B cell (primary cell): ENCODE measurements around the gene SRGAP1. TPM values are rescaled to one million over a fixed set of nuclear protein-coding genes. Genes with fewer than 3 reads are reported as not detected.

Source experiments
- ATAC-seq: fragments of 200-7000 bp; cut with Tn5 transposase; one replicate; pipeline ENCODE4 v1.10.0; 2021; ENCODE audit warnings: low read depth, mild to moderate bottlenecking, moderate number of reproducible peaks, moderate library complexity
- CTCF ChIA-PET: fragments of 350-600 bp; sonication (Branson Sonifier 250); formaldehyde crosslinking; loops from one replicate; lab custom pipeline; 2021; ENCODE audit warnings: antibody characterized with exemption, inconsistent platforms; lab: Charles Lee
- POLR2A ChIA-PET: fragments of 350-600 bp; sonication (Branson Sonifier 250); formaldehyde crosslinking; loops from one replicate; lab custom pipeline; 2021; ENCODE audit warnings: antibody characterized with exemption; lab: Charles Lee
- DNase-seq: peaks from one replicate; pipeline ENCODE4 v3.0.0; 2013
- H2AFZ ChIP-seq: 2 replicates; pipeline ENCODE4 v1.6.1; 2012; ENCODE audit warnings: mild to moderate bottlenecking, low read depth, low read length; ENCODE audit not compliant: insufficient read depth, poor library complexity, severe bottlenecking
- H3K27ac ChIP-seq, 2 donors: 1 replicate in 1 of 2; 2 replicates in 1 of 2; pipeline ENCODE4 v1.5.1; 2012 to 2013; ENCODE audit warnings: low read length in 2 of 2, mild to moderate bottlenecking in 2 of 2, moderate library complexity in 1 of 2
- H3K27me3 ChIP-seq, 4 experiments: fragments of 200-600 bp in 1 of 4; sonication (generic) in 1 of 4; replicated peaks in 1 of 4; 1 replicate in 2 of 4; 2 replicates in 2 of 4; pipeline versions ENCODE4 v1.6.1 to v1.7.0; 2013 to 2016; ENCODE audit warnings: low read length in 3 of 4, mild to moderate bottlenecking in 2 of 4, mixed read lengths in 1 of 4, moderate library complexity in 1 of 4; ENCODE audit not compliant: insufficient read depth in 4 of 4, control insufficient read depth in 3 of 4; ENCODE audit errors: control extremely low read depth in 1 of 4
- H3K36me3 ChIP-seq, 2 experiments: replicated peaks in 1 of 2; 1 replicate in 1 of 2; 2 replicates in 1 of 2; pipeline versions ENCODE4 v1.6.1 to v1.7.1; 2013; ENCODE audit warnings: low read length in 1 of 2; ENCODE audit not compliant: insufficient read depth in 2 of 2, control insufficient read depth in 1 of 2; ENCODE audit errors: control extremely low read depth in 1 of 2, extremely low read depth in 1 of 2
- H3K4me1 ChIP-seq, 2 donors: fragments of 200-600 bp in 1 of 2; sonication (generic) in 1 of 2; 1 replicate in 1 of 2; 2 replicates in 1 of 2; pipeline versions ENCODE4 v1.5.1 to v1.6.1; 2013 to 2017; ENCODE audit warnings: low read length in 2 of 2; ENCODE audit not compliant: control insufficient read depth in 2 of 2, insufficient read depth in 2 of 2
- H3K4me2 ChIP-seq: replicated peaks from 2 replicates; pipeline ENCODE3; 2012; ENCODE audit warnings: mild to moderate bottlenecking, low read depth, low read length; ENCODE audit not compliant: poor library complexity, severe bottlenecking
- H3K4me3 ChIP-seq, 5 experiments: fragments of 200-600 bp in 1 of 5; sonication (generic) in 1 of 5; 1 replicate in 3 of 5; 2 replicates in 2 of 5; pipeline versions ENCODE4 v1.5.1 to v1.7.0; 2011 to 2016; ENCODE audit warnings: low read length in 4 of 5, mild to moderate bottlenecking in 4 of 5, low read depth in 2 of 5, control low read depth in 1 of 5, moderate library complexity in 1 of 5; ENCODE audit not compliant: insufficient read depth in 1 of 5; ENCODE audit errors: control extremely low read depth in 1 of 5, extremely low read depth in 1 of 5
- H3K79me2 ChIP-seq: fragments of 200-600 bp; sonication (generic); one replicate; pipeline ENCODE4 v1.6.0; 2016; ENCODE audit warnings: low read length; ENCODE audit not compliant: control insufficient read depth, insufficient read depth
- H3K9ac ChIP-seq: fragments of 200-600 bp; sonication (generic); 2 replicates; pipeline ENCODE4 v1.6.1; 2017; ENCODE audit warnings: mild to moderate bottlenecking, low read length, moderate library complexity
- H3K9me3 ChIP-seq, 3 donors: one replicate each; pipeline versions ENCODE4 v1.6.1 to v1.7.1; 2013; ENCODE audit warnings: low read length in 2 of 3; ENCODE audit not compliant: control insufficient read depth in 2 of 3, insufficient read depth in 1 of 3; ENCODE audit errors: control extremely low read depth in 1 of 3
- H4K20me1 ChIP-seq: 2 replicates; pipeline ENCODE4 v1.6.0; 2012; ENCODE audit warnings: mild to moderate bottlenecking, low read length; ENCODE audit not compliant: insufficient read depth, control insufficient read depth, poor library complexity, severe bottlenecking
- H3K27ac Mint-ChIP-seq: one replicate; pipeline ENCODE4 v1.8.0; 2021; ENCODE audit warnings: mixed read lengths
- H3K27me3 Mint-ChIP-seq: one replicate; pipeline ENCODE4 v1.8.0; 2021; ENCODE audit warnings: mixed read lengths
- H3K4me1 Mint-ChIP-seq: one replicate; pipeline ENCODE4 v1.8.0; 2021; ENCODE audit warnings: mixed read lengths
- H3K4me3 Mint-ChIP-seq: one replicate; pipeline ENCODE4 v1.8.0; 2021; ENCODE audit warnings: mixed read lengths
- H3K9me3 Mint-ChIP-seq: one replicate; pipeline ENCODE4 v1.8.0; 2022; ENCODE audit warnings: mixed read lengths; ENCODE audit not compliant: insufficient read depth
- EZH2 ChIP-seq: IDR thresholded peaks from 2 replicates; pipeline ENCODE4 v1.6.1; 2012; ENCODE audit warnings: borderline replicate concordance, low read depth, mild to moderate bottlenecking, moderate library complexity, low read length; ENCODE audit not compliant: insufficient read depth, poor library complexity, severe bottlenecking
- WGBS: methylation state at CpG from one replicate; pipeline ENCODE4 v1.1.5; 2013; ENCODE audit warnings: missing lambda C conversion rate; ENCODE audit not compliant: insufficient coverage; 5-methylcytosine and 5-hydroxymethylcytosine counted together
- intact Hi-C: fragments of 100-400 bp; cut with micrococcal nuclease; formaldehyde crosslinking; loops from one replicate; pipeline ENCODE4 v1.10.0; 2022
- polyA plus RNA-seq: library from polyadenylated mRNA; depleted of rRNA; stranded (reverse); fragments of >200 nt; gene quantifications from 2 replicates; pipeline ENCODE4 v1.2.3, GENCODE V29; 2012
- total RNA-seq, 2 donors: library from RNA; stranded (reverse); fragments of 120-200 nt in 1 of 2; gene quantifications; 1 replicate in 1 of 2; 2 replicates in 1 of 2; pipeline versions ENCODE4 v1.2.3 to v1.2.4, GENCODE V29; 2013 to 2022
- TF ChIP-seq, protein P1 (sequence below): fragments of 200-600 bp; IDR thresholded peaks from one replicate; pipeline ENCODE4 v1.8.0; 2022; ENCODE audit warnings: antibody characterized with exemption, mild to moderate bottlenecking

SRGAP1 gene
- total and polyA plus RNA-seq, 2 donors (not counting 1 experiment from before 2014, with no cell fraction given) = under 0.01 to 0.22 TPM

DNA sequence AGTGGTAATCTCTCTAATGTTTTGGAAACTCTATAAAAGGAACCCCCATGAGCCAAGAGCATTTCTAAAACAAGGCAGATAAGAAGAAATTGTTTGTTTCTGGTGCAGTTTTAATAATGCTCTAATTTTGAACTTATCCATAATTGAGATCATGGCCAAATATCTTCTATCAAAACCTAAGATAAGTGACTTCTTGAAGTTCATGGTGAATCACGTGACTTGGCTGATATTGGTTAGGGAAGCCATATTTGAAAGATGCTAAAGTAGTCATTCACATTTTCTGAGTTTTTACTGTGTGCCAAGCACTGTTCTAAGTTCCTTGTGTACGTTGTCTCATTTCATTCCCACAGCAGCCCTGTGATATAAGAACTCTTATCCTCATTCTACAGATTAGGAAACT lies 219.7 kb downstream of the SRGAP1 start:
- Mint-ChIP-seq H3K27me3 (no peaks in the 10 kb centered on the region), H3K4me3 (no peak overlapping the region), H3K4me1 (no peaks in the 10 kb centered on the region), H3K9me3 (no peaks in the 10 kb centered on the region), H3K27ac (no peak overlapping the region)
- WGBS = no CpG with 5 or more reads among the region's 2 CpGs
- Histone ChIP-seq H3K9me3 (no peaks in the 10 kb centered on the region), H2AFZ (no peak overlapping the region), H3K9ac (no peak overlapping the region), H3K4me2 (no peak overlapping the region), H3K4me1 (no peaks in the 10 kb centered on the region), H3K36me3 (no peaks in the 10 kb centered on the region), H3K4me3 (no peak overlapping the region), H4K20me1 (no peaks in the 10 kb centered on the region), H3K27ac (no peak overlapping the region), H3K79me2 (no peaks in the 10 kb centered on the region), H3K27me3 (no peaks in the 10 kb centered on the region)
- POLR2A ChIA-PET = no interaction called here
- intact Hi-C loops = no loop called here
- ATAC-seq = no peak
- TF ChIP-seq EZH2 = no peak
- TF ChIP-seq, protein P1, sequence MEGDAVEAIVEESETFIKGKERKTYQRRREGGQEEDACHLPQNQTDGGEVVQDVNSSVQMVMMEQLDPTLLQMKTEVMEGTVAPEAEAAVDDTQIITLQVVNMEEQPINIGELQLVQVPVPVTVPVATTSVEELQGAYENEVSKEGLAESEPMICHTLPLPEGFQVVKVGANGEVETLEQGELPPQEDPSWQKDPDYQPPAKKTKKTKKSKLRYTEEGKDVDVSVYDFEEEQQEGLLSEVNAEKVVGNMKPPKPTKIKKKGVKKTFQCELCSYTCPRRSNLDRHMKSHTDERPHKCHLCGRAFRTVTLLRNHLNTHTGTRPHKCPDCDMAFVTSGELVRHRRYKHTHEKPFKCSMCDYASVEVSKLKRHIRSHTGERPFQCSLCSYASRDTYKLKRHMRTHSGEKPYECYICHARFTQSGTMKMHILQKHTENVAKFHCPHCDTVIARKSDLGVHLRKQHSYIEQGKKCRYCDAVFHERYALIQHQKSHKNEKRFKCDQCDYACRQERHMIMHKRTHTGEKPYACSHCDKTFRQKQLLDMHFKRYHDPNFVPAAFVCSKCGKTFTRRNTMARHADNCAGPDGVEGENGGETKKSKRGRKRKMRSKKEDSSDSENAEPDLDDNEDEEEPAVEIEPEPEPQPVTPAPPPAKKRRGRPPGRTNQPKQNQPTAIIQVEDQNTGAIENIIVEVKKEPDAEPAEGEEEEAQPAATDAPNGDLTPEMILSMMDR = no peak
- CTCF ChIA-PET = no interaction called here
- no peak for DNase-seq

DNA sequence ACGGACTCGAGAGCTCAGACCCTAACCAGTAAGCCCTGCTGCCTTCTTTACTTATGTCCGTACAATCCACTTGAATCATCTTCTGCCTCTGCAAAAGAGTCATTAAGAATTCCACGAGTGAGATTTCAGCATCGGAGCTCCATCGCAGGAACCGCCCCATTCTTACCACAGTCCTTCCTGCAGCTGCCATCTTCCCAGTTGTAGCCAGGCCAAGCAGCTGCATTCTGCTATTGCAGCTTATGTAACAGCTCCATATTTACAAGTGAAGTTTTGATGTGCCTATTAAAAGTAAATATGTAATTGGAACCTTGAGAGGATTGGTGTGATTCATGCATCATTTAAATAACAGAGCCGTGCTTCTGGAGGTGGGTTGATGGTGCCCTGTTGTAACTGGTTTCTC lies 220.2 kb downstream of the SRGAP1 start:
- DNase-seq (no peak), ATAC-seq (no peak)
- Histone ChIP-seq H3K4me1 (no peaks in the 10 kb centered on the region), H3K9me3 (no peaks in the 10 kb centered on the region), H3K4me2 (no peak overlapping the region), H3K27me3 (no peaks in the 10 kb centered on the region), H2AFZ (no peak overlapping the region), H3K4me3 (no peak overlapping the region), H4K20me1 (no peaks in the 10 kb centered on the region), H3K9ac (no peak overlapping the region), H3K27ac (no peak overlapping the region), H3K79me2 (no peaks in the 10 kb centered on the region), H3K36me3 (no peaks in the 10 kb centered on the region)
- POLR2A ChIA-PET = no interaction called here
- Mint-ChIP-seq H3K27ac (no peak overlapping the region), H3K9me3 (no peaks in the 10 kb centered on the region), H3K27me3 (no peaks in the 10 kb centered on the region), H3K4me1 (no peaks in the 10 kb centered on the region), H3K4me3 (no peak overlapping the region)
- CTCF ChIA-PET = no interaction called here
- 98% methylated on average over 8 of the region's 8 CpGs for WGBS
- TF ChIP-seq, protein P1 = no peak
- no peak for TF ChIP-seq EZH2
- intact Hi-C loops = no loop called here
